H1 (cell line): ENCODE results near the gene TXLNG. TPM values are rescaled to one million over a fixed set of nuclear protein-coding genes. Genes with fewer than 3 reads are reported as not detected.

ENCODE experiments used
- ATF3 ChIP-seq: IDR thresholded peaks from 2 replicates; pipeline ENCODE4 v1.6.1; 2011; ENCODE audit warnings: low read depth, mild to moderate bottlenecking, low read length; ENCODE audit not compliant: insufficient read depth
- CHD1 ChIP-seq: IDR thresholded peaks from 2 replicates; pipeline ENCODE4 v1.6.1; 2012; ENCODE audit warnings: low read depth, low read length, improper control_type of control experiment
- KDM4A ChIP-seq: IDR thresholded peaks from one replicate; pipeline ENCODE4 v1.7.1; 2012; ENCODE audit warnings: low read depth, mild to moderate bottlenecking, moderate library complexity, low read length, inconsistent platforms; ENCODE audit not compliant: severe bottlenecking
- KDM5A ChIP-seq: fragments of 200-600 bp; IDR thresholded peaks from 2 replicates; pipeline ENCODE4 v1.7.1; 2012; ENCODE audit warnings: mild to moderate bottlenecking, low read length, inconsistent platforms, mixed read lengths
- PHF8 ChIP-seq: fragments of 200-600 bp; sonication (generic); conservative IDR thresholded peaks from 2 replicates; pipeline ENCODE4 v1.7.1; 2012; ENCODE audit warnings: low read depth, mild to moderate bottlenecking, inconsistent platforms, low read length, moderate library complexity
- POU5F1 ChIP-seq: IDR thresholded peaks from 2 replicates; pipeline ENCODE4 v1.6.1; 2011; ENCODE audit warnings: low read depth, mild to moderate bottlenecking, low read length, moderate library complexity
- RXRA ChIP-seq: IDR thresholded peaks from 2 replicates; pipeline ENCODE4 v1.6.1; 2011; ENCODE audit warnings: low read depth, mild to moderate bottlenecking, low read length, moderate library complexity; ENCODE audit not compliant: insufficient read depth
- SIX5 ChIP-seq: IDR thresholded peaks from 2 replicates; pipeline ENCODE4 v1.6.1; 2011; ENCODE audit warnings: mild to moderate bottlenecking, low read depth, low read length
- TBP ChIP-seq: IDR thresholded peaks from 2 replicates; pipeline ENCODE4 v1.6.1; 2011; ENCODE audit warnings: low read depth, low read length, improper control_type of control experiment
- polyA plus RNA-seq, 7 experiments: library from polyadenylated mRNA; depleted of rRNA in 3 of 7; stranded (reverse) in 5 of 7; unstranded in 2 of 7; fragments of >200 nt in 5 of 7; fragments of 200-250 nt in 2 of 7; gene quantifications; 1 replicate in 5 of 7; 2 replicates in 1 of 7; 4 replicates in 1 of 7; pipeline versions ENCODE4 v1.2.1 to v1.2.3, GENCODE V29; 2011 to 2013; ENCODE audit warnings: missing spikeins in 2 of 7, mixed read lengths in 2 of 7
- total RNA-seq: library from RNA; stranded (reverse); fragmentation: NEBNext Ultra II Directional; extraction: Animal tissue kit (Norgen Biotek cat#: 25700); gene quantifications from 2 replicates; pipeline ENCODE4 v1.2.1, GENCODE V29; 2021

Gene TXLNG
- total and polyA plus RNA-seq, 2 of the 8 experiments (the other 6 are each of a cell fraction or from before 2014, with no cell fraction given), result 32.9 to 42.9 TPM

GRCh38 chrX:16870862-16871815, 84.9 kb downstream of the TXLNG start (continued):
- 0 out of 2 replicates have a peak, but pooled peaks have one; percentile 7 for TF ChIP-seq TBP
- no peak for TF ChIP-seq ATF3
- TF ChIP-seq POU5F1, result no peak
- no peak for TF ChIP-seq SIX5
- no peak for TF ChIP-seq CHD1
- TF ChIP-seq KDM5A, result no peak
- TF ChIP-seq KDM4A, result peak; percentile 5
- TF ChIP-seq RXRA, result no peak
- TF ChIP-seq PHF8, result peak; percentile 49; the same call in 1 of the 2 replicates
- TF ChIP-seq, all 59 proteins: peak for 4
